H1 (cell line): Measurements from ENCODE around the gene YAP1. TPM values are rescaled to one million over a fixed set of nuclear protein-coding genes. Genes with fewer than 3 reads are reported as not detected.

ENCODE experiments used
- BRCA1 ChIP-seq: IDR thresholded peaks from 2 replicates; pipeline ENCODE4 v1.6.1; 2012; ENCODE audit warnings: low read depth, low read length, improper control_type of control experiment
- NRF1 ChIP-seq: IDR thresholded peaks from 2 replicates; pipeline ENCODE4 v1.6.1; 2011; ENCODE audit warnings: mild to moderate bottlenecking, low read depth, low read length, improper control_type of control experiment
- RAD21 ChIP-seq, 2 experiments: IDR thresholded peaks in 1 of 2; conservative IDR thresholded peaks in 1 of 2; 2 replicates each; pipeline ENCODE4 v1.6.1; 2011; ENCODE audit warnings: low read depth in 2 of 2, low read length in 2 of 2, improper control_type of control experiment in 1 of 2, inconsistent platforms in 1 of 2, mild to moderate bottlenecking in 1 of 2, moderate library complexity in 1 of 2
- polyA plus RNA-seq, 7 experiments: library from polyadenylated mRNA; depleted of rRNA in 3 of 7; stranded (reverse) in 5 of 7; unstranded in 2 of 7; fragments of >200 nt in 5 of 7; fragments of 200-250 nt in 2 of 7; gene quantifications; 1 replicate in 5 of 7; 2 replicates in 1 of 7; 4 replicates in 1 of 7; pipeline versions ENCODE4 v1.2.1 to v1.2.3, GENCODE V29; 2011 to 2013; ENCODE audit warnings: missing spikeins in 2 of 7, mixed read lengths in 2 of 7
- total RNA-seq: library from RNA; stranded (reverse); fragmentation: NEBNext Ultra II Directional; extraction: Animal tissue kit (Norgen Biotek cat#: 25700); gene quantifications from 2 replicates; pipeline ENCODE4 v1.2.1, GENCODE V29; 2021

Gene YAP1
- total and polyA plus RNA-seq, 2 of the 8 experiments (the other 6 are each of a cell fraction or from before 2014, with no cell fraction given), result 62.0 to 108 TPM

- TF ChIP-seq RAD21 (IDR thresholded peaks at IDR 0.05 in 1 of 2, conservative IDR thresholded peaks at IDR 0.05 in 1 of 2; ENCODE audit: low read depth in 2 of 2, low read length in 2 of 2) (no peak), NRF1 (no peak), BRCA1 (no peak)
Measured at GRCh38 chr11:102272047-102272824, 162.0 kb downstream of the YAP1 start (continued).
